Limb (tissue), 2 donors: ENCODE results near the gene PRKG1.

Experiments
- DNase-seq, 2 donors: peaks; one replicate each; pipeline ENCODE4 v3.0.0-alpha.2; 2016; ENCODE audit errors: extremely low spot score in 2 of 2

Gene PRKG1

DNA sequence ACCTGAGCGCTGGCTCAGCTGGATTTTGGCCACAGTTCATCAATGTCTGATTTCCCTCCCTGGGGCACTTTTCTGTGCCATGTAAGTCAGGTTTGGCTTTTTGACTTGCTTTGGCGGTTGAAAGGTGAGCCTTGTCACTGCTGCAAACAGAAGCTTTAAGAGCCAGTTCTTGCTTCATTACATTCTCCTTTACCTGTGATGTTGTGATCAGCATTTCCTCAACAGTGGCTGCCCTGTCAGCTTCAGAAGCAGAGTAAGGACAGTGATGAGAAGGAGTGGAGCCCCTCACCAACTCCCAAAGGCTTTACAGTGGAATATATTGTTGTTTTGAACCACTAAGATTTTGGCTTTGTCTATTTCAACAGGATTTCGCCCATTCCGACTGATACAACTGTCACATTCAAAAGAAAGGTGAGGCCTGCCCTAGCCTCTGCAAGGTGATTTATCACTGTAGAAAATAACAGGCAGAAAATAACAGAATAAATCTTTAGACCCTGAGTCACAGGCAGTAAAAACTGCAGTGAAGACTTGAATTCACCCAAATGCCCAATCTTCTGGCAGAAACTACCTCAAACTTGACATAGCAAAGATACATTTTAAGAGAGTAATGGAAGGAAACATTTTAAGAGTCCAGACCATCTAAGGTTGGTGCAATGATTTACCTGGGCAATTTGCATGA is 1226.5 kb downstream of the PRKG1 start:
- no peak for DNase-seq

DNA sequence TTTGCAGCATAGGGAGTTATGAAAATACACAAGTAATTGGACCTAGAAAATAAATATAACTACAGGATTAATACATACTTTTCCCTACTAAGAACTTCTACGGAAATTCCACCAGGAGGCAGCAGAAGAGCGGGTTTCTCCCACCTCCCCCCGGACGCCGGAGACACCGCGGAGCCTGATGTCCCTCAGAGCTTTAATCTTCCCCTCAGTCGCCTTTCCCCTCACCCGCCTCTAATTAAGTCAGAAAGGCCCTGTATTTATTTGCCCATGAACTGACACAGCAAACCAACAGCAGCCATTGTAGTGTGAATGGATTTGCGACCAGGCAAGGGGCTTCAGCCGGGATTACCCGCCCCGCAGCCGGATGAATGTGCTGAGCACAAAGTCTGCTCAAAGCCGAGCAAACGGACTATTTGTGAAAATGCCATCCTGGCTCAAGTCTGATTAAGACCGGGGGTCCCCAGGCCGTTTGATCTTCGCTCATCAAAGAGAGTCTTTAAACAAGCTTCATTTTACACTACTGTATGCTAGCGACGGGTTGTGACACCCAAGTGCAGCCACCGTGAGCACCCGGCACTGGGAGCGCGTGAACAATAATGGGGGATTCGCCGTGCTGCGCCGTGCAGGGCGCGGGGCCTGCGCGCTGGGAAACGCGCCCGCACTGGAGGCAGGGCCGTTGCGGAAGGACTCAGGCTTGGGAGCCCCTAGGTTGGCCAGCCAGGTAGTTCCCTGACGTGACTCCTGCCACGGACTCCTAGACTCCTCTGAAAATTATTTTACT is 1234.2 kb downstream of the PRKG1 start:
- peak; percentile 80 to 84 for DNase-seq

DNA sequence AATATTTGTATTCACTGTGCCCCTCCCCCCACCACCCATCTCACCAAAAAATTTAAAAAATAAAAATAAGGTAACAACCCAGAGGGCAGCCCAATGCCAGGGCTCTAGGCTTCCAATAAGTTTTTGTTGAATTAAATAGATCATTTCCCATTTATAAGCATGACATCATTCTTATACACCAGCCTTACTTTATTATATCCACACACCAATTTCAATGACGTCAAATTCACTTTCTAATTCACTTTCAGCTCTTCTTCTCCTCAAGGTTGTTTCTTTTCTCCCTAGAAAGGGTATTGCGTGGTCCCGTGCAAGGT is 1238.6 kb downstream of the PRKG1 start:
- DNase-seq: no peak

DNA sequence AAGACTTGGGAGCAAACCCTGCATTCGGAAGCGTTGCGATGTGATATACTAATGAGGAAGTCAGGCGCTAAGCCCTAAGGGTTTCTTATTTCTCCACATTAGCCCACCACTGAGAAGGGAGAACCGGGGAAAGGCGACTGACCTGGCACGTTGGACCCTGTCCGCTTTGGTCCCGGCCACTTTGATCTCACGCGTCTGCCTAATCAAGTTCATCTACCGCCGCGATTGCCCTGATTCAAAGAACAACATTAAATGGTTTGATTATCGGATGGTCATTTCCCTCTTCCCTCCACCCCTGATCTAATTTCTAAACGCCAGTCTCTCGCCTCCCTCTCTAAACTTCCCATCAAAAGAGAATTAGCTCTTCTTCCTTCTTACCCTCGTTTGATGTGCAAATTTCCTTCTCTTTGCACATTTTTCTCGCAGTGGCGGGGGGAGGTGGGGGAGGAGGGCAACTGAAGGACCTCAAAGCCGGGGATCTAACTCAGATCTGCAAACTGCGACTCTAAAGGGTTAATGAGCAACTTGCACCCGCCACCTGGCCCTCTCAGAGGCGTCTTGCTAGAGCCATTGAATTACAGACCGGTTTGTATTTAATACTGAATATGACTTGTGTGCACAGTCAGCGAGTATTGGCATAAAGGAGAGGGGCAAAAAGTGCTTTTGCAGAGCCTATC is 1239.1 kb downstream of the PRKG1 start:
- DNase-seq: peak in 1 of 2 donors; percentile 35

DNA sequence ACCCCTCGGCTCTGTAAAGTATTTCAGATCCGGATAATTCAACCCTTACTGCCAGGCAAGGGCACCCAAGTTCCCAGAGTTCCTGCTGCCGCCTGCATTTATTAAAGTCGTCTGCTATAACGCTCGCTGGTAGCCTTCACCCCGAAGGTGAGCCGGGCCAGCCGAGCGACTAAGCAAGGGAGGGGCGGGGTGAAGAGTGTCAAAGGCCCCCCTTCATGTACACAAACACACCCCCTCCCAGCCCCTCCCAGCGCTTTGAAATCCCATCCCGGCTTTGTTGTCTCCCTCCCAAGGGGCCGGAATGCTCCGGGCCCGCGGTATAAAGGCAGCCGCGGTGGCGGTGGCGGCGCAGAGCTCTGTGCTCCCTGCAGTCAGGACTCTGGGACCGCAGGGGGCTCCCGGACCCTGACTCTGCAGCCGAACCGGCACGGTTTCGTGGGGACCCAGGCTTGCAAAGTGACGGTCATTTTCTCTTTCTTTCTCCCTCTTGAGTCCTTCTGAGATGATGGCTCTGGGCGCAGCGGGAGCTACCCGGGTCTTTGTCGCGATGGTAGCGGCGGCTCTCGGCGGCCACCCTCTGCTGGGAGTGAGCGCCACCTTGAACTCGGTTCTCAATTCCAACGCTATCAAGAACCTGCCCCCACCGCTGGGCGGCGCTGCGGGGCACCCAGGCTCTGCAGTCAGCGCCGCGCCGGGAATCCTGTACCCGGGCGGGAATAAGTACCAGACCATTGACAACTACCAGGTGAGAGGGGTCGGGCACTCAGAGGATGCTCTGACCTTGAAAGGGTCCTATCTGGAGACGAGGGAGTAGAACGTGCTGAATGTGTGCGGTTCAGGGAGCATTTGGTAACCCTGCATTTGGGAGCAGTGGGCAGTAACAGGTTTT is 1239.9 kb downstream of the PRKG1 start, which contains the start of gene DKK1:
DKK1 (plus strand) TSS at position 349 of the 889 bp plus-strand sequence; CDS start at position 503, 154 bp downstream.
- DNase-seq: peak in 1 of 2 donors; percentile 76

DNA sequence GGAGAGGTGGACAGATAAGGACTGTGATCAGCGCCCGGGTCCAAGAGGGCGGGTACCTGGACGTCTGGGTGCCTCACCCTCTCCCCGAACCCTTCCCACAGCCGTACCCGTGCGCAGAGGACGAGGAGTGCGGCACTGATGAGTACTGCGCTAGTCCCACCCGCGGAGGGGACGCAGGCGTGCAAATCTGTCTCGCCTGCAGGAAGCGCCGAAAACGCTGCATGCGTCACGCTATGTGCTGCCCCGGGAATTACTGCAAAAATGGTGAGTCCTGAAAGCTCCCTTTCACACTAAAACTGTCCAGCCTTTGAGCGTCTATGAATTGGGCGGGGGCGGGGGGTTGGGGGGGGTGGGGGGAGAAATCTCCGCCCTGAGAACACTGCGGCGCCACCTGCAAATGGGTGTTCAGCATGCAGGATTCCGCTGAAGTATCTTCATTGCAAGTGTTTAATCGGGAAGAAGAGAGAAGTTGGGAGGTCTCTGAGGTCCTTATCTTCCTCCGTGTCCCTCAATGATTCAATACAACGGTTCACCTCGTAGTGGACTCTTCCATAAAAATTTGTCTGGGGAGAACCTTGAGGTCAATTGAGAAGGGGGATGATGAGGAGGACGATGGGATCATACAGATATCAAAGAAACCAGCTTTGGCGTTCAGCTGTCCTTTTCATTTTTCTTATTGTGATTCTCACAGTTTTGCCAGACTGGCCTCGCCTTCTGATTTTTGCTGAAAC is 1240.7 kb downstream of the PRKG1 start:
- peak in 1 of 2 donors; percentile 52 for DNase-seq

DNA sequence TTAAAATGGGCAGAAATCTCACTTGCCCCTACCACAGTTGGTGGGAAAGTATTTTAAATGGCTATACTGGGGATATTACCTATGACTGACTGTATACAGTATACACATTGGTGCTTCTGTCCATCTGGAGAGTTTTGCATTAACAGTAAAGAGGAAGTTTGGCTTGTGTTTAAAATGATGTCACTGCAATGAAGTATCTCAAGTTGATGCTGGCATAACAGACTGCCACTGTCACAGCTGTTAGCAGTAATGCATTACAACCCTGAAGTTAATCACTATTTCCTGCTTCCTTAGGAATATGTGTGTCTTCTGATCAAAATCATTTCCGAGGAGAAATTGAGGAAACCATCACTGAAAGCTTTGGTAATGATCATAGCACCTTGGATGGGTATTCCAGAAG is 1241.7 kb downstream of the PRKG1 start:
- DNase-seq: no peak

DNA sequence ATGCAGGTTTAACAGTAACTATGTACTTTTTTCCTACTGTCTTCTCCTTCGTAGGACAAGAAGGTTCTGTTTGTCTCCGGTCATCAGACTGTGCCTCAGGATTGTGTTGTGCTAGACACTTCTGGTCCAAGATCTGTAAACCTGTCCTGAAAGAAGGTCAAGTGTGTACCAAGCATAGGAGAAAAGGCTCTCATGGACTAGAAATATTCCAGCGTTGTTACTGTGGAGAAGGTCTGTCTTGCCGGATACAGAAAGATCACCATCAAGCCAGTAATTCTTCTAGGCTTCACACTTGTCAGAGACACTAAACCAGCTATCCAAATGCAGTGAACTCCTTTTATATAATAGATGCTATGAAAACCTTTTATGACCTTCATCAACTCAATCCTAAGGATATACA is 1242.2 kb downstream of the PRKG1 start:
- no peak for DNase-seq

DNA sequence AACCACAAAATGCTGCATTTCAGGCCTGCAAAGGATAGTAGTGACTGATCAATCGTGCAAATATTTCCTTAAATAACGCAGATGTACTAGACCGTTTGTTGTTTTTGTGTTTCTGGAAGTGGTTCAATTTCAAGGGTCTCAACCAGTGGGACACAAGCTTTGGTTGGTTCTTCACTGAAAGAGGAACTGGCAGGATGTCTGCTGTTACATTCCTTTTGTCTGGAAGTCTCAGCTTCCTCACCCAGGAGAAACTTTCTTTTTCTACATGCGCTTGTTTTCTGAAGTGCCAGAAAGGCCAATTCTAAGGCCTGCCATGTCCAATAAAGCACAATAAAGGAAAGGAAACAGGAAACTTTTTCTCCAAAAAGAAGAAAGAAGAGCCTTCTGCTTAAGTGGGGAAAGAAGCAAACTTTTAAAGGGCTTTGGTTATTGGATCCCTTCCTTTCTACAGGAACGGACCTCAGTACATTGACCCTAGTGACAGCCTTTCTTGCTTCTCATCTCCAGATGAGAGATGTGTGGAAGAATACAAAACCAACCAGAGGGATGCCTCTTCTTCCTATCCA is 1243.9 kb downstream of the PRKG1 start:
- no peak for DNase-seq

DNA sequence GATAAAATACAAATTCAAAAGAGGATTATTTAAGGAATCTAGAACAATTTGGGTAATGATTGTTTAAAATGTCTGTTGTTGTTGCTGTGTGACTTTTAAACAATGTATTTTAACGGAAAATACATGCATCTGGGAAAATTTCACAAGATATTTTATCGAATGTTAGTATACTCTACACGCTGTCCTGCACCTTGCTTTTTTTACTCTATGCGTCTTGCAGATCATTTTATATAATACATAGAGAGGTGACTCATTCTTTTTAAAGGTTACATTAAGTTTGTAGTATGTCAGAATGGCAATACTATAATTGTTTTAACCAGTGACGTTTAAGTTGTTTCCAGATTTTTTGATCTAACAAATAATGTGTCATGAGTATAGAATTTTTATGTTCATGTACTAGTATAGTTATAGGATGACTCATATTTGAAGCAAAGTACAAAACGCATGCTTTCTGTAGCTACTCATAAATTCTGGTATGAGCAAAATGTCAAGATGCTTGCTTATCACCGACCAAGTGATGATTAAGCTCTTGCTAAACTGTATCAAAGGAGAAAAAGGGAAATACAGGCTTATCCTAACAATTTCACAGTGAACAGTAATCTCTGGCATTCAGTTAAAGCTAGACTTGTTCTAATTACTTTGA is 1244.7 kb downstream of the PRKG1 start:
- DNase-seq: no peak

DNA sequence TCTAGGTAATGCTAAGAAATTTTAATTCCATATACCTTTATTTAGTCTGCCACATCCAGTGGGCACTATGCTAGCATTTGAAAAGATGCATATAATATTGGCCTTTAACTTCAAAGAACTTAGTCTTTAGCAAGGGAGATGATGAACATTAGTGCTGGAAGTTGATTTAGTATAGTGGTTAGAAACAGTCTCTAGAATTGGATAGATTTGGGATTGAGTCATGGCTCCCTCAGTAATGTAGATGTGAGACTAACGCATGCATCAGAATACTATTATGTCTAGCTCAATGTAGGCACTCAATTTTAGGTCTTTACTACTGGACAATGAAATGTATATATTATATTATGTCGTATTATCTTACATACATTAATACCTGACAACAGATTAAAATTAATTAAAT is 1245.6 kb downstream of the PRKG1 start:
- DNase-seq: no peak

DNA sequence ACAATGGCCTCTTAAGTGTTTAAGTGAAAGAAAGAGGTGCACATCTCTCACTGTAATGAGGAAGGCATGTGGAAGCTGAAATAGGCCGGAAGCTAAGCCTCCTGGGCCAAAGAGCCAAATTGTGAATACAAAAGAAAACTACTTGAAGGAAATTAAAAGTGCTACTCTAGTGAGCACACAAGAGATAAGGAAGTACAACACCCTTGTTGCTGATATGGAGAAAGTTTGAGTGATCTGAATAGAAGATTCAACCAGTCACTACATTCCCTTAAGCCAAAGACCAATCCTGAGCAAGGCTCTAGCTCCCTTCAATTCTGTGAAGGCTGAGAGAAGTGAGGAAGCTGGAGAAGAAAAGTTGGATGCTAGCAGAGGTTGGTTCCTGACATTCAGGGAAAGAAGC is 1248.0 kb downstream of the PRKG1 start:
- DNase-seq: no peak

DNA sequence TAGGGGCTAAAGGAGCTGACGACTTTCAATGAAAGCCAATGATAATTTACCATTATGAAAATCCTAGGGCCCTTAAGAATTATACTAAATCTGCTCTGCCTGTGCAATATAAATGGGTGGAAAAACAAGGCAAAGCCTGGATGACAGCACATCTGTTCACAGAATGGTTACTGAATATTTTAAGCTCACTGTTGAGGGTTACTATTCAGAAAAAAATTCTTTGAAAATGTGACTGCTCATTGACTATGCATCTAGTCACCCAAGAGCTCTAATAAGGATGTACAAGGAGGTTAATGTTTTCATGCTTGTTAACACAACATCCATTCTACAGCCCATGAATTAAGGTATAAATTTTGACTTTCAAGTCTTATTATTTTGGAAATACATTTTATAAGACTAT is 1248.6 kb downstream of the PRKG1 start:
- no peak for DNase-seq

DNA sequence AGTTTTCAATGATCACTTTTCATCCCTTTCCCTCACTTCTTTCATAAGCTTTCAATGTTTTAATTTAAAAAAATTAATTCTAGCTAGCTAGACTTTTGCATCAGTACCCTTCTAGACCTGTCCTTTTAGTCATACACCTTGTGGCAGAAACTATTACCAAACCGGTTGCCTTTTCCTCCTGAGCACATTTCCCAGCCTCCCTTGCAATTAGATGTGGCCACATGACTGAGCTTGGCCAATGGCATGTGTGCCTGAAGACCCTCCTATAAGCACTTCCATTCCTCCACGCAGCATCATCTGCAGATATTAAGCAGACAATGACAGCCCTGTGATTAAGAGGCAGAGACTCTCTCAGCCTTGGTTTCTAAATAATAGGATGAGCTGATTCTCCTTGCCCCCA is 1252.1 kb downstream of the PRKG1 start:
- no peak for DNase-seq

DNA sequence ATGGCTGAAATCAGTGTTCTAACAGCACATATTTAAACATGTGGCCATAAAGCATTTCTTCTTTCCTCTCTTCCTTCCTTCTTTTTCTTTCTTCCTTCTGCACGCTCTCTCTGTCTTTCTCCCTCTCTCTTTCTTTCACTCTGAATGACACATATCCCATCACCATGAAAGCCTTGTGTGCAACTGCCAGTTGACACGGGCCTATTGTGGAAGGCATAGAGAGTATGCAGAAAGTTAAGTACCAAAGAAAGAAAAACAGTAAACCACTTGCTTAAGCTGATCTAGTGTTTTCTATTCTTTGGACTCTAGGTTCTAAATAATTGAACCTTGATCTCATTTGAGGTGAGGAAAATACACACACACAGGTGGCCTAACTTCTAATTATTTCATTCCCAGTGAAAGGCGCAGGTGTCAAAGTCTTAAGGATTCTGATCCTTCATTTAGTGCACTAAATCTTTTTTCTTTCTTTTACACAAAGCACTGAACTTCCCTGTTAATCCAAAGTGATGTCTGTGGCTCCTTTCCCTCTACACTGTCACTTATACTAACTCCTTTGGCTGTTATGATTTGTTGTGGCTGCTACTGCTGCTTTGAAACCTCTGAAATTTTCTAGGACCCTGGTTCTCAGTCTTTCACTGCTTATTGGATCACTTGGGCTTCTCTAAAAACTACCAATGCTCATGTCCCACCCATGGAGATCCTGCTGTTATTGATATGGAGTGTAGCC is 1257.5 kb downstream of the PRKG1 start:
- no peak for DNase-seq

DNA sequence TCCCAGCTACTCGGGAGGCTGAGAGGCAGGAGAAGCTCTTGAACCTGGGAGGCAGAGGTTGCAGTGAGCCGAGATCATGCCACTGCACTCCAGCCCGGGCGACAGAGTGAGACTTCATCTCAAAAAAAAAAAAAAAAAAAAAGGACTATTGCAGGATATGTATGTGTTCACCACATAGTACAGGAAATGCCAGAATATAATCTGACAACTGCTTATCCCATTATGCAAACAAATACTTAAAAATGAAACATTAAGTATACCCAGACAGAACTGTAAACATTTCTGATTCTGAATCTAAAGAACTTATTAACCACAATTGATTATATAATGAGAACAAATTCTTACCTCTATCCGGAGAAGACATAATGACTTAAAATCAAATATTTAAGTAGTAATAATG is 1258.5 kb downstream of the PRKG1 start:
- no peak for DNase-seq

DNA sequence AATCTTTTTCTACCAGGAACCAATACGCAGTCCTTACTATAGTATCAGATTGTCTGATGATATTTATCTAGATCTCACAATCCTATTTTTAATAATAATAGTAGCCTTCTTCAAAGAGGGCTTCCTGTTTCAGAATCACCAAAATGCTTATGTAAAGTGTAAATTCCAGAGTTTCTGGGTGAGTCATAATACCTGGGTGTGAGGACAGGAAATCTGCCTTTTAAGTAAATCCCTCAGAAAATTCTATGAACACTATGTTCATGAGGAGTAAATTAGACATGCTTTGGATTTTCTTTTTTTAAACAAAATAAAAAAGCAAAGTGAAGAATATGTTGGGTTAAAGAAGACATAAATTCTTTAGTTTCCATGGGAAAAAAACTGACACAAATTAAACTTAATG is 1260.3 kb downstream of the PRKG1 start:
- no peak for DNase-seq

DNA sequence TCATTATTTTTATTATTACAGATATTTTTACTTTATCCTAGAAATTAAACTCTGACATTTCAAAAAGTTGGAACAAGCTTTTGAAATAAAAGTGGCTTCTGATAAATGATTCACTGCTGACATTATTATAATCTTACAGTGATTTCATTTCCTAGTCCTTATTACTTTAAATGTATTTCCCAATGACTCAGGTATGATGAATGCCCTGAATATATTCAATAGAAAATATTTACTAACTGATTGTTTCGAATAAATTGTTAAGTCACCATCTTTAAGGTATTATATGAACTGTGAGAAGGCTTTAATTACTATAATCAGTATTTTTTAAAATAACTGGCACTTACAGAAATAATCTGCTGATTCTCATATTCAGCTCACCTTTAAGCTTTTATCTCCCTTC is 1261.4 kb downstream of the PRKG1 start:
- no peak for DNase-seq

DNA sequence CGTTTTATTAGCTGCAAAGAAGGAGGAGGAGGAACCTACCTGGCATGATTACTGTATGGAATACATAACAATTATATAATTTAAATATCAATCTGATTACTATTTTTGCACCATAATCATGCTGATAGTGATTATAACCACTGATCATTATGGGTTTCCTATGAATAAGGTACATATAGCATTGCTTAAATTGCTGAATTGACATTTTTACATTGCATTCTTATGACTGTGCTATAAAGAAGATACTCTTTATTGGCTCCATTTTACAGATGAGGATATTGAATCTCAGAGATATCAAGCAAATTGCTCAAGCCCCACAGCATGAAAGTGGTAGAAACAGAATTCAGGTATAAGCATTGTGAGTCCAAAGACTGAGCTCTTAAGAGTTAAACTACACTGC is 1262.9 kb downstream of the PRKG1 start:
- no peak for DNase-seq
